ENCODE results near the gene SHB.

Gene SHB

DNA sequence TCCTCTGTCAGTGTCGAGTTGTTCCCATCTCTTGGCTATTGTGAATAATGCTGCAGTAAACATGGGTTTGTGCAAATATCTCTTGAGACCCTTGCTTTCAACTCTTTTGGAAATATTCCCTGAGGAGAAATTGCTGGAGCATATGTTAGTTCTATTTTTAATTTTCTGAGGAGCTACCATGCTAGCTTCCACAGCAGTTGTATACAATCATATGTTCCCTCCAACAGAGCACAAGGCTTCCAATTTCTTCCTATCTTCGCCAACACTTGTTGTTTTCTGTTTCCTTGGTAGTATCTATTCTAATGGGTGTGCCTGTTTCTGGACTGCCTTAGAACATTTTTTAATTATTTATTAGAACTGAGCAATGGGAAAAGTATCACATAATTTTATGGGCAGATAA lies 23.6 kb upstream of the SHB start:
- Histone ChIP-seq H3F3A (ENCODE audit: insufficient read depth, low read length) (peaks cover 6% of the 10 kb centered on the region; the same call in 1 of the 2 replicates), H3K4me3 (ENCODE audit: low read length) (no peak overlapping the region), H3K4me1 (ENCODE audit: low read length) (peaks cover 9% of the 10 kb centered on the region), H3K36me3 (replicated peaks; ENCODE audit: insufficient read depth, low read length) (no peaks in the 10 kb centered on the region), H3K9me2 (replicated peaks; ENCODE audit: insufficient read depth, low read length) (no peaks in the 10 kb centered on the region), H3K9me3 (replicated peaks; ENCODE audit: insufficient read depth, low read length) (no peaks in the 10 kb centered on the region), H4K20me1 (ENCODE audit: insufficient read depth, low read length) (no peaks in the 10 kb centered on the region), H3K79me2 (ENCODE audit: low read length) (no peaks in the 10 kb centered on the region), H3K27ac (ENCODE audit: low read length) (no peak overlapping the region), H2AFZ (ENCODE audit: low read length) (no peak overlapping the region), H3K9ac (ENCODE audit: low read length) (no peak overlapping the region), H3K4me2 (ENCODE audit: low read depth, low read length) (no peak overlapping the region), H3K27me3 (replicated peaks; ENCODE audit: insufficient read depth, low read length) (no peaks in the 10 kb centered on the region)
- no peak for TF ChIP-seq EZH2phosphoT487 (IDR thresholded peaks at IDR 0.05; ENCODE audit: low read length)
- no peak for TF ChIP-seq CTCF (IDR thresholded peaks at IDR 0.05; ENCODE audit: low read length)
- TF ChIP-seq EZH2 (optimal IDR thresholded peaks at IDR 0.05; ENCODE audit: low read depth, low read length) = no peak
- DNase-seq = no peak

GRCh38 chr9:38092200-38092524 lies 23.1 kb upstream of the SHB start:
- Histone ChIP-seq H3K4me2 (ENCODE audit: low read depth, low read length) (no peak overlapping the region), H3K9me3 (replicated peaks; ENCODE audit: insufficient read depth, low read length) (no peaks in the 10 kb centered on the region), H3K79me2 (ENCODE audit: low read length) (no peaks in the 10 kb centered on the region), H3K4me1 (ENCODE audit: low read length) (peaks cover 9% of the 10 kb centered on the region), H3K4me3 (ENCODE audit: low read length) (no peak overlapping the region), H3K27me3 (replicated peaks; ENCODE audit: insufficient read depth, low read length) (no peaks in the 10 kb centered on the region), H2AFZ (ENCODE audit: low read length) (no peak overlapping the region), H4K20me1 (ENCODE audit: insufficient read depth, low read length) (no peaks in the 10 kb centered on the region), H3K9me2 (replicated peaks; ENCODE audit: insufficient read depth, low read length) (no peaks in the 10 kb centered on the region), H3K27ac (ENCODE audit: low read length) (no peak overlapping the region), H3K9ac (ENCODE audit: low read length) (no peak overlapping the region), H3K36me3 (replicated peaks; ENCODE audit: insufficient read depth, low read length) (no peaks in the 10 kb centered on the region), H3F3A (ENCODE audit: insufficient read depth, low read length) (peaks cover 6% of the 10 kb centered on the region; the same call in 1 of the 2 replicates)
- TF ChIP-seq EZH2phosphoT487 (IDR thresholded peaks at IDR 0.05; ENCODE audit: low read length) (no peak), EZH2 (optimal IDR thresholded peaks at IDR 0.05; ENCODE audit: low read depth, low read length) (no peak), CTCF (IDR thresholded peaks at IDR 0.05; ENCODE audit: low read length) (no peak)
- no peak for DNase-seq

- no peak overlapping the region for H3K9ac ChIP-seq (ENCODE audit: low read length)
Measured at GRCh38 chr9:38091310-38092199, 22.5 kb upstream of the SHB start.

More at GRCh38 chr9:38091310-38092199, 22.5 kb upstream of the SHB start:
- Histone ChIP-seq H3K4me1 (ENCODE audit: low read length) (peaks cover 9% of the 10 kb centered on the region), H3F3A (ENCODE audit: insufficient read depth, low read length) (peaks cover 6% of the 10 kb centered on the region; the same call in 1 of the 2 replicates), H3K4me2 (ENCODE audit: low read depth, low read length) (no peak overlapping the region), H3K9me2 (replicated peaks; ENCODE audit: insufficient read depth, low read length) (no peaks in the 10 kb centered on the region), H4K20me1 (ENCODE audit: insufficient read depth, low read length) (no peaks in the 10 kb centered on the region), H2AFZ (ENCODE audit: low read length) (no peak overlapping the region), H3K36me3 (replicated peaks; ENCODE audit: insufficient read depth, low read length) (no peaks in the 10 kb centered on the region), H3K27me3 (replicated peaks; ENCODE audit: insufficient read depth, low read length) (no peaks in the 10 kb centered on the region), H3K4me3 (ENCODE audit: low read length) (no peak overlapping the region), H3K9me3 (replicated peaks; ENCODE audit: insufficient read depth, low read length) (no peaks in the 10 kb centered on the region), H3K27ac (ENCODE audit: low read length) (no peak overlapping the region), H3K79me2 (ENCODE audit: low read length) (no peaks in the 10 kb centered on the region)
- DNase-seq = no peak
- TF ChIP-seq CTCF (IDR thresholded peaks at IDR 0.05; ENCODE audit: low read length) (no peak), EZH2phosphoT487 (IDR thresholded peaks at IDR 0.05; ENCODE audit: low read length) (no peak), EZH2 (optimal IDR thresholded peaks at IDR 0.05; ENCODE audit: low read depth, low read length) (no peak)
